ENCODE results near the gene ABCA2. TPM values are rescaled to one million over a fixed set of nuclear protein-coding genes. Genes with fewer than 3 reads are reported as not detected.
"Not testable (repeated sequence)": the region's sequence is repeated elsewhere in the genome, so short reads cannot be mapped to it uniquely, and the experiment has no call there.

Gene ABCA2
- total RNA-seq, 1 donor from 2014 or later = 13.6 TPM

- DNase-seq = not testable (repeated sequence)
Measured at GRCh38 chr9:137062798-137063197, 34.8 kb upstream of the ABCA2 start.

GRCh38 chr9:137062384-137062783, 34.3 kb upstream of the ABCA2 start:
- DNase-seq = no peak

GRCh38 chr9:137058521-137059234, 30.6 kb upstream of the ABCA2 start:
- no peak for DNase-seq

GRCh38 chr9:137057545-137057944, 29.5 kb upstream of the ABCA2 start:
- DNase-seq = no peak

GRCh38 chr9:137056739-137057415, 28.8 kb upstream of the ABCA2 start:
- DNase-seq = peak; percentile 42

- peak; percentile 91 for DNase-seq
Measured at GRCh38 chr9:137055385-137056364, 27.6 kb upstream of the ABCA2 start.

- DNase-seq = no peak
Measured at GRCh38 chr9:137054932-137055384, 26.9 kb upstream of the ABCA2 start.

- no peak for DNase-seq
Measured at GRCh38 chr9:137053944-137054931, 26.2 kb upstream of the ABCA2 start, which contains the start of gene ENTPD2. Gene ENTPD2 (minus strand): TSS chr9:137054061. CDS start chr9:137053997, 64 bp downstream.

GRCh38 chr9:137052998-137053943, 25.2 kb upstream of the ABCA2 start:
- no peak for DNase-seq

- DNase-seq = no peak
Measured at GRCh38 chr9:137052293-137052692, 24.3 kb upstream of the ABCA2 start.

- DNase-seq = no peak
Measured at GRCh38 chr9:137051145-137051724, 23.2 kb upstream of the ABCA2 start.

GRCh38 chr9:137050570-137050969, 22.5 kb upstream of the ABCA2 start:
- no peak for DNase-seq

GRCh38 chr9:137049544-137050449, 21.8 kb upstream of the ABCA2 start:
- no peak for DNase-seq

GRCh38 chr9:137048655-137049543, 20.9 kb upstream of the ABCA2 start:
- DNase-seq = no peak

- DNase-seq = peak; percentile 38
Measured at GRCh38 chr9:137046088-137046787, 18.2 kb upstream of the ABCA2 start, which contains the start of gene NPDC1. Gene NPDC1 (minus strand): TSS chr9:137046177. CDS start chr9:137045989, 188 bp downstream.

GRCh38 chr9:137045294-137046087, 17.5 kb upstream of the ABCA2 start:
- DNase-seq = no peak
